ENCODE measurements around the gene CALCR. TPM values are rescaled to one million over a fixed set of nuclear protein-coding genes. Genes with fewer than 3 reads are reported as not detected.

The CALCR gene
- total and polyA plus RNA-seq, 2 experiments from 2014 or later: not detected

DNA sequence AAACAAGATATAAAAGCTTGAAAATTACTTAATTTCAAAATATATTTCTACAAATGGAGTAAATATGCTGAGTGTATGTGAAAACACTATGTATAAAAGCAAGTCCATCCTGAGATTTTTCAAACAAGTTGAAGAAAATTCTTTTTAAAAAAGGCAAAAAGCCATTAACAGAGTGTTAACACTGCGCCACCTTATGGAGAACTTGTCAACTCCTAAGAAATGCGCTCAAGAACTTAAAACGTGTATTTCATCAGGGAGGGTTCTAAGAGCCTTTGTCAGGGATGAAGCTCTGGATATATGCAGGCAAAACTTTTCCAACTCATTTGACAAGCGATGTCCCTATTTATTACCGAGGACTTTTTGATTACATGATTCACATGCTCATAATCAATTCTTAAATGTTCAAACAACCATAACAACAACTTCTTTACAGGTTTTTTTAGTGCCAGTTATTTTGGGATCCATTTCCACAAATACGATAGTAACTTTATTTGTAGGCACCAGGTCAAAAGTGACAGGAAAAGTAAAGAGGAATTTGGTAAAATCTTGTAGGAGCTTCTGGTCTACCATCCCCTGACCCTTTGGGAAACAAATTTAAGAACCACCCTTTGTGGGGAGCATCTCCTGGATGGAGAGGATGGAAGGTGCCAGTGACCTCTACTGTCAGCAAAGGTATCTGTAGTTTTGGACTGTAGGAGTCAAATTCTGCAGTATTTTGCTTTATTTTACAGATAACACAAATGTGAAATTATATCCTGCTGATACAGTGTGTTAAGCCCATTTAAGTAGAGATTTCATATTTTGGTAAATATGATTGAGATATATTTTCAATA lies 23.2 kb downstream of the CALCR start:
- Histone ChIP-seq H3K9me3 (ENCODE audit: low read depth) (no peaks in the 10 kb centered on the region), H4K20me1 (ENCODE audit: insufficient read depth) (no peaks in the 10 kb centered on the region), H3K27me3 (replicated peaks; ENCODE audit: insufficient read depth) (no peaks in the 10 kb centered on the region; the same call in none of the 2 replicates), H3K27ac (no peak overlapping the region), H3K4me1 (ENCODE audit: insufficient read depth) (no peaks in the 10 kb centered on the region), H3K9ac (no peak overlapping the region), H3F3A (ENCODE audit: insufficient read depth) (no peaks in the 10 kb centered on the region), H3K4me3 (no peak overlapping the region), H2AFZ (no peak overlapping the region), H3K79me2 (ENCODE audit: insufficient read depth) (no peaks in the 10 kb centered on the region), H3K9me2 (ENCODE audit: insufficient read depth) (no peaks in the 10 kb centered on the region), H3K36me3 (ENCODE audit: low read depth) (no peaks in the 10 kb centered on the region), H3K4me2 (ENCODE audit: unreplicated experiment) (no peak overlapping the region)
- WGBS, 2 experiments (ENCODE audit: low coverage in 1 of 2, low lambda C conversion rate in 2 of 2, missing lambda C conversion rate in 2 of 2): 9 to 10% methylated on average over 6 of the region's 6 CpGs
- in situ Hi-C loops (cut with MboI): no loop called here
- peak; percentile 78 for DNase-seq
- TF ChIP-seq EZH2 (IDR thresholded peaks at IDR 0.05; ENCODE audit: insufficient read depth, poor library complexity, severe bottlenecking) (no peak), EZH2phosphoT487 (IDR thresholded peaks at IDR 0.05; ENCODE audit: insufficient read depth, low read depth) (no peak)

DNA sequence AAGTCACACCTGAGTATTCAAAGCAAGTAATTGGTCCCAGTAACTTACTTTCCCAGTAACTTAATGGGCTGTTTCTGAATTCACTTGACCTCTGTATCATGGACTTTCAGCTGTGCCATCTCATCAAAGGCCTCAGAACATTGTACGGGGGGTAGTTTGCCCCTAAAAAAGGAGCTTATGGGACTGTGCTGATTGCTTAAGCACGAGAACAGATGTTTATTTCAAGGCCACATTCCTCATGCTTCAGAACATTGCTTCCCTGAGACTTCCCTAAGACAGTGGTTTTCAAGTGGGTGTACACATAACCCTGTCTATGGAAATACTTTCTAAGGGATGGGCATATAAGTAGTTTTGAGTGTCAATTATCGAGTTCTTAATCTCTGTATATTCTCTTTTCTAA lies 26.8 kb downstream of the CALCR start:
- no peaks in the 10 kb centered on the region for H4K20me1 ChIP-seq (ENCODE audit: insufficient read depth)
- H3K27me3 ChIP-seq (replicated peaks; ENCODE audit: insufficient read depth): no peaks in the 10 kb centered on the region; the same call in 1 of the 2 replicates
- H3K79me2 ChIP-seq (ENCODE audit: insufficient read depth): no peaks in the 10 kb centered on the region
- no peaks in the 10 kb centered on the region for H3K36me3 ChIP-seq (ENCODE audit: low read depth)
- no peak overlapping the region for H3K27ac ChIP-seq
- H3K4me1 ChIP-seq (ENCODE audit: insufficient read depth): no peaks in the 10 kb centered on the region
- no peak for DNase-seq
- no peak overlapping the region for H3K9ac ChIP-seq
- in situ Hi-C loops (cut with MboI): loop anchor here (10.0 kb wide), 1 partner anchor 303 kb away; no protein-coding TSS in a partner anchor
- no peak overlapping the region for H3K4me3 ChIP-seq
- H2AFZ ChIP-seq: no peak overlapping the region
- no peaks in the 10 kb centered on the region for H3K9me3 ChIP-seq (ENCODE audit: low read depth)
- H3K4me2 ChIP-seq (ENCODE audit: unreplicated experiment): no peak overlapping the region
- H3K9me2 ChIP-seq (ENCODE audit: insufficient read depth): no peaks in the 10 kb centered on the region
- H3F3A ChIP-seq (ENCODE audit: insufficient read depth): no peaks in the 10 kb centered on the region
- 17 to 25% methylated on average over 3 of the region's 3 CpGs for whole genome bisulfite sequencing, 2 experiments (ENCODE audit: low coverage in 1 of 2, low lambda C conversion rate in 2 of 2, missing lambda C conversion rate in 2 of 2)
- no peak for TF ChIP-seq EZH2 (IDR thresholded peaks at IDR 0.05; ENCODE audit: insufficient read depth, poor library complexity, severe bottlenecking)
- no peak for TF ChIP-seq EZH2phosphoT487 (IDR thresholded peaks at IDR 0.05; ENCODE audit: insufficient read depth, low read depth)

- H3F3A ChIP-seq (ENCODE audit: insufficient read depth): no peaks in the 10 kb centered on the region
- TF ChIP-seq EZH2 (IDR thresholded peaks at IDR 0.05; ENCODE audit: insufficient read depth, poor library complexity, severe bottlenecking) (no peak), EZH2phosphoT487 (IDR thresholded peaks at IDR 0.05; ENCODE audit: insufficient read depth, low read depth) (no peak)
- H3K9ac ChIP-seq: no peak overlapping the region
- H3K79me2 ChIP-seq (ENCODE audit: insufficient read depth): no peaks in the 10 kb centered on the region
- no peak overlapping the region for H2AFZ ChIP-seq
- no peaks in the 10 kb centered on the region for H3K4me1 ChIP-seq (ENCODE audit: insufficient read depth)
- H3K4me3 ChIP-seq: no peak overlapping the region
- no peak overlapping the region for H3K4me2 ChIP-seq (ENCODE audit: unreplicated experiment)
- no peaks in the 10 kb centered on the region for H3K36me3 ChIP-seq (ENCODE audit: low read depth)
- no peaks in the 10 kb centered on the region for H3K9me3 ChIP-seq (ENCODE audit: low read depth)
- no peaks in the 10 kb centered on the region for H4K20me1 ChIP-seq (ENCODE audit: insufficient read depth)
- in situ Hi-C loops (cut with MboI): loop anchor here (10.0 kb wide), 1 partner anchor 300 kb away; no protein-coding TSS in a partner anchor
- DNase-seq: peak; percentile 11
- H3K27me3 ChIP-seq (replicated peaks; ENCODE audit: insufficient read depth): no peaks in the 10 kb centered on the region
- 47 to 52% methylated on average over 2 of the region's 2 CpGs for WGBS, 2 experiments (ENCODE audit: low coverage in 1 of 2, low lambda C conversion rate in 2 of 2, missing lambda C conversion rate in 2 of 2)
- no peaks in the 10 kb centered on the region for H3K9me2 ChIP-seq (ENCODE audit: insufficient read depth)
- H3K27ac ChIP-seq: no peak overlapping the region
These were observed 29.8 kb downstream of the CALCR start for GRCh38 chr7:93544691-93545090.

- Histone ChIP-seq H3K27me3 (replicated peaks; ENCODE audit: insufficient read depth) (no peaks in the 10 kb centered on the region), H3K9me3 (ENCODE audit: low read depth) (no peaks in the 10 kb centered on the region), H3K9ac (no peak overlapping the region), H2AFZ (no peak overlapping the region), H3K27ac (no peak overlapping the region), H3K79me2 (ENCODE audit: insufficient read depth) (no peaks in the 10 kb centered on the region), H3F3A (ENCODE audit: insufficient read depth) (no peaks in the 10 kb centered on the region), H3K4me1 (ENCODE audit: insufficient read depth) (no peaks in the 10 kb centered on the region), H4K20me1 (ENCODE audit: insufficient read depth) (no peaks in the 10 kb centered on the region), H3K4me2 (ENCODE audit: unreplicated experiment) (no peak overlapping the region), H3K9me2 (ENCODE audit: insufficient read depth) (no peaks in the 10 kb centered on the region), H3K36me3 (ENCODE audit: low read depth) (no peaks in the 10 kb centered on the region), H3K4me3 (no peak overlapping the region)
- DNase-seq: no peak
- in situ Hi-C loops (cut with MboI): no loop called here
- no peak for TF ChIP-seq EZH2 (IDR thresholded peaks at IDR 0.05; ENCODE audit: insufficient read depth, poor library complexity, severe bottlenecking)
- TF ChIP-seq EZH2phosphoT487 (IDR thresholded peaks at IDR 0.05; ENCODE audit: insufficient read depth, low read depth): no peak
- WGBS, 2 experiments (ENCODE audit: low coverage in 1 of 2, low lambda C conversion rate in 2 of 2, missing lambda C conversion rate in 2 of 2): 43 to 53% methylated on average over 1 of the region's 1 CpG
These were observed 36.5 kb downstream of the CALCR start for GRCh38 chr7:93538061-93538460.

Data from GM23248 (cell line).